ENCODE data around the gene GABRG3.

GABRG3 gene

GRCh38 chr15:27250223-27250622 lies 279.2 kb downstream of the GABRG3 start:
- peak in 2 of 3 experiments; percentile 40 to 83 for DNase-seq

GRCh38 chr15:27254055-27254454 lies 283.1 kb downstream of the GABRG3 start:
- no peak for DNase-seq

GRCh38 chr15:27254801-27255200 lies 283.8 kb downstream of the GABRG3 start:
- DNase-seq = no peak

- DNase-seq = no peak
These were observed 285.5 kb downstream of the GABRG3 start for GRCh38 chr15:27256446-27256845.

- no peak for DNase-seq
These were observed 287.3 kb downstream of the GABRG3 start for GRCh38 chr15:27258287-27258686.

- DNase-seq = peak; percentile 28 to 84 (median 75)
These were observed 289.5 kb downstream of the GABRG3 start for GRCh38 chr15:27260523-27260922.

- no peak for DNase-seq
These were observed 297.9 kb downstream of the GABRG3 start for GRCh38 chr15:27268923-27269322.

GRCh38 chr15:27271258-27271657 lies 300.3 kb downstream of the GABRG3 start:
- DNase-seq = peak; percentile 85 to 96 (median 94)

- peak in 1 of 3 experiments; percentile 36 for DNase-seq
These were observed 301.4 kb downstream of the GABRG3 start for GRCh38 chr15:27272427-27272826.

- DNase-seq = no peak
These were observed 302.5 kb downstream of the GABRG3 start for GRCh38 chr15:27273506-27273905.

GRCh38 chr15:27278761-27279160 lies 307.8 kb downstream of the GABRG3 start:
- DNase-seq = peak in 1 of 3 experiments; percentile 22

GRCh38 chr15:27292641-27293040 lies 321.7 kb downstream of the GABRG3 start:
- DNase-seq = no peak

GRCh38 chr15:27293607-27294006 lies 322.6 kb downstream of the GABRG3 start:
- no peak for DNase-seq

- DNase-seq = no peak
These were observed 346.8 kb downstream of the GABRG3 start for GRCh38 chr15:27317736-27318135.

- no peak for DNase-seq
These were observed 352.8 kb downstream of the GABRG3 start for GRCh38 chr15:27323801-27324200.

GRCh38 chr15:27324886-27325615 lies 354.1 kb downstream of the GABRG3 start:
- no peak for DNase-seq

GRCh38 chr15:27327467-27328025 lies 356.6 kb downstream of the GABRG3 start:
- peak in 2 of 3 experiments; percentile 51 to 71 for DNase-seq

GRCh38 chr15:27328186-27328585 lies 357.2 kb downstream of the GABRG3 start:
- peak in 2 of 3 experiments; percentile 56 to 82 for DNase-seq

GRCh38 chr15:27328608-27329007 lies 357.6 kb downstream of the GABRG3 start:
- peak in 2 of 3 experiments; percentile 70 to 90 for DNase-seq

GRCh38 chr15:27330326-27330725 lies 359.3 kb downstream of the GABRG3 start:
- DNase-seq = no peak

GRCh38 chr15:27336676-27337075 lies 365.7 kb downstream of the GABRG3 start:
- no peak for DNase-seq

GRCh38 chr15:27339138-27339537 lies 368.2 kb downstream of the GABRG3 start:
- peak in 1 of 3 experiments; percentile 29 for DNase-seq

GRCh38 chr15:27341780-27342343 lies 370.9 kb downstream of the GABRG3 start:
- DNase-seq = no peak

GRCh38 chr15:27342991-27343390 lies 372.0 kb downstream of the GABRG3 start:
- peak; percentile 45 to 92 (median 80) for DNase-seq
